T-helper 2 cell (primary cell): ENCODE data around the gene CCDC138.
"Not testable (repeated sequence)": the region's sequence is repeated elsewhere in the genome, so short reads cannot be mapped to it uniquely, and the experiment has no call there.

Experiments
- DNase-seq, 5 experiments: peaks; one replicate each; pipeline versions ENCODE4 v3.0.0 to v3.0.0-alpha.2; 2012 to 2022
- total RNA-seq, 2 donors: gene quantifications; one replicate each; lab custom pipeline; 2026; lab: John Stamatoyannopoulos, UW

The CCDC138 gene, protein sequence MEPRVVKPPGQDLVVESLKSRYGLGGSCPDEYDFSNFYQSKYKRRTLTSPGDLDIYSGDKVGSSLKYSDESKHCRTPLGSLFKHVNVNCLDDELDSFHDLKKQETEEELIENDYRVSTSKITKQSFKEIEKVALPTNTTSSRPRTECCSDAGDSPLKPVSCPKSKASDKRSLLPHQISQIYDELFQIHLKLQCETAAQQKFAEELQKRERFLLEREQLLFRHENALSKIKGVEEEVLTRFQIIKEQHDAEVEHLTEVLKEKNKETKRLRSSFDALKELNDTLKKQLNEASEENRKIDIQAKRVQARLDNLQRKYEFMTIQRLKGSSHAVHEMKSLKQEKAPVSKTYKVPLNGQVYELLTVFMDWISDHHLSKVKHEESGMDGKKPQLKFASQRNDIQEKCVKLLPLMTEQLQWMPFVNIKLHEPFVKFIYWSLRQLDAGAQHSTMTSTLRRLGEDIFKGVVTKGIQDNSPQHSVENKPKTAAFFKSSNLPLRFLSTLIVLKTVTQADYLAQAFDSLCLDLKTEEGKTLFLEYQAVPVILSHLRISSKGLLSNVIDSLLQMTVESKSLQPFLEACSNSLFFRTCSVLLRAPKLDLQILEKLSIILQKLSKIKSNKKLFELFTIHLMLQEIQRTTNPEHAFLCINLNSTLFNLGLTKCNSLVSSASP
- 8.4 to 9.4 reads per million in 2 donors for total RNA-seq

DNA sequence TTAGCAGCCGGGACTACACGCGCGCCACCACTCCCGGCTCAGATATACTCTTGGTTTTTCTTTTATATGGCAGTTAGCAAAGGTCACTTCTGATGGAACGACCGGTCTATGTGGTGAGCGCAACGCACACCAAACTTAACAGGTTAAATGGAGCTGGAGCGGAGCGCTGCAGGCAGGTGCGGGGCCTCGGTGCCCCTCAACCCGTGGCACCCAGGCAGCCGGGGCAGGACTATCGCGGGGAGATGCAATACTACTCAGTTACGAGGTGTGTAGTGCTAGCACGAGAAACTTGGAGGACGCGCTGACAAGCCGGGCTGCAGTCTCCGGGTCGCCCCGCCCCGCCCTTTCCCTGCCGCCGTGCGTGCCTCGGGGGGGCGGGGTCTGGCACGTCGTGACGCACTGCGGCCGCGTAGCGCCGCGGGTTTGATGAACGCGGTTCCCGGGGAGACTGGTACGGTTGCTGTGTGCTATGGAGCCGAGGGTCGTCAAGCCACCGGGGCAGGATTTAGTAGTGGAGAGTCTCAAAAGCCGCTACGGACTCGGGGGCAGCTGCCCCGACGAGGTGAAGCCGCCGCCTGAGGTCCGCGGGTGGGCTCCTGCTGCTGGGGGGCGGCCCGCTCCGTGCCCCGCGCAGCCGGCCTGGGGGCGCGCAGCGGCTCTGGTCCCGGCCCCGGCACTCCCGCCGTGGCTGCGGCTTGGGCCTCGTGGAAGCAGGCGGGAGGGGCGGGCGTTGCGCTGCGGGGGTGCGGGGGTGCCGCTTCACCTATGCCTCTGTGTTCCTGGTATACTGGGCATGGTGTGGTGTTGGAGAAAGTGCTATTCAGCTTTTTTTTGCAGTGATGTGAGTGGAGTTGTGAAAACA, at the start of gene CCDC138:
TSS of gene CCDC138 (plus strand) at position 418 of the 862 bp plus-strand sequence. CDS start at position 470, 52 bp downstream.
- DNase-seq, result peak; percentile 77 to 96 (median 87)

- DNase-seq, result not testable (repeated sequence)
Observed at GRCh38 chr2:108757973-108758372, 28.6 kb upstream of the CCDC138 start.

- not testable (repeated sequence) for DNase-seq
Observed at GRCh38 chr2:108762618-108763017, 24.0 kb upstream of the CCDC138 start.

DNA sequence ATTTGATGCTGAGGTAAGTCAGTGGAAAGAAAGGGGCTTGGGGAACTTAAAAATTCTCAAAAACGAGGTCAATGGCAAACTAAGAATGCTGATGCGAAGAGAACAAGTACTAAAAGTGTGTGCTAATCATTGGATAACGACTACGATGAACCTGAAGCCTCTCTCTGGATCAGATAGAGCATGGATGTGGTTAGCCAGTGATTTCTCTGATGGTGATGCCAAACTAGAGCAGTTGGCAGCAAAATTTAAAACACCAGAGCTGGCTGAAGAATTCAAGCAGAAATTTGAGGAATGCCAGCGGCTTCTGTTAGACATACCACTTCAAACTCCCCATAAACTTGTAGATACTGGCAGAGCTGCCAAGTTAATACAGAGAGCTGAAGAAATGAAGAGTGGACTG, 19.9 kb upstream of the CCDC138 start:
- DNase-seq, result peak in 1 of 5 experiments; percentile 49

- peak in 1 of 5 experiments; percentile 19 for DNase-seq
Observed at GRCh38 chr2:108767859-108768258, 18.7 kb upstream of the CCDC138 start.

- DNase-seq, result no peak
Observed at GRCh38 chr2:108776475-108776874, 10.1 kb upstream of the CCDC138 start.

- no peak for DNase-seq
Observed at GRCh38 chr2:108778857-108779256, 7.7 kb upstream of the CCDC138 start.

GRCh38 chr2:108786008-108786353, 590 bp upstream of the CCDC138 start:
- no peak for DNase-seq

GRCh38 chr2:108787216-108787541, 608 bp downstream of the CCDC138 start:
- no peak for DNase-seq

GRCh38 chr2:108803045-108803736, 16.6 kb downstream of the CCDC138 start:
- no peak for DNase-seq

DNA sequence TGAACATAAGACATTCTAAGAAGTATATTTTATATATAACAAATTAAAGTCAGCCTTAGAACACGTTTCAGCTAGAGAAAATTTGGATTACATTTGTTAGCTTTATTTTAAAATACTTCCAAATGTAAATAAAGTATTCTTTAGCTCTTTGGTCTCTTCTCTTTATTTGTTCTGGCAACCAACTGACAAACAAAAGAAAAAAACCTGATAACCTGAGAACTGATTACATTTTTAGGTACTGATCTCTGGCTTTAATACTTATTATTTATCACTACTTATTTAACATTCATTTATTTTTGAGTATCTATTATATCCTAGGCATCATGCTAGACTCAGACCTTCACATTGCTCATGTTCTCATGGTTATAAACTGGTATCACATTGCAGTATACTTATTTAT, 18.5 kb downstream of the CCDC138 start:
- no peak for DNase-seq

DNA sequence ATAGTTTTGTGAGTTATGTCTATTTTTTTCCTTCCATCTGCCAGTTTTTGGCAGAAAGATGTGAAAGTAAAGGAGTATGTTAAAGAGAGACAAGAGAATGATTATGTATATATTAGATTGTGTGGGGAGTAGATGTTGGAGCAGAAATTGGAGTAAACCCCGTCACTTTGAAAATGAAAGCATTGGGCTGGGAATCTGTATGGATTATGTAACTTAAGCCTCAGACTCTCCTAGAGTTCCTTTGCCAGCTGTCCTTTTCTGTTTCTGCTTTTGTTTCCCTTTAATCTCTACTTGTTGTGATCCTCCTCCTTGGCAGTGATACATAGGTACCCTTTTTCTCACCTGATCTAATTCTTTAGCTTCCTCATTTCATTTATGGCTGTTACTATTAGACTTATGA, 19.2 kb downstream of the CCDC138 start:
- no peak for DNase-seq

GRCh38 chr2:108806371-108807113, 20.0 kb downstream of the CCDC138 start:
- DNase-seq, result no peak

DNA sequence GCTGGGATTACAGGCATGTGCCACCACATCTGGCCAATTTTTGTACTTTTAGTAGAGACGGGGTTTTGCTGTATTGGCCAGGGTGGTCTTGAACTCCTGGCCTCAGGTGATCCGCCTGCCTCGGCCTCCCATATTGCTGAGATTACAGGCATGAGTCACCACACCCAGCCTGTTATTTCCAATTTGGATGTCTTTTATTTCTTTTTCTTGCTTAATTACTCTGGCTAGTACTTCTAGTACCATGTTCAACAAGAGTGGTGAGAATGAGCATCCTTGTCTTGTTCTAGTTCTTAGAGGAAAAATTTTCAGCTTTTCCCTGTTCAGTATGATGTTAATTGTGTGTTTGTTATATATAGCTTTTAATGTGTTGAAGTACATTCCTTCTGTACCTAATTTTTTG, 23.4 kb downstream of the CCDC138 start:
- no peak for DNase-seq

DNA sequence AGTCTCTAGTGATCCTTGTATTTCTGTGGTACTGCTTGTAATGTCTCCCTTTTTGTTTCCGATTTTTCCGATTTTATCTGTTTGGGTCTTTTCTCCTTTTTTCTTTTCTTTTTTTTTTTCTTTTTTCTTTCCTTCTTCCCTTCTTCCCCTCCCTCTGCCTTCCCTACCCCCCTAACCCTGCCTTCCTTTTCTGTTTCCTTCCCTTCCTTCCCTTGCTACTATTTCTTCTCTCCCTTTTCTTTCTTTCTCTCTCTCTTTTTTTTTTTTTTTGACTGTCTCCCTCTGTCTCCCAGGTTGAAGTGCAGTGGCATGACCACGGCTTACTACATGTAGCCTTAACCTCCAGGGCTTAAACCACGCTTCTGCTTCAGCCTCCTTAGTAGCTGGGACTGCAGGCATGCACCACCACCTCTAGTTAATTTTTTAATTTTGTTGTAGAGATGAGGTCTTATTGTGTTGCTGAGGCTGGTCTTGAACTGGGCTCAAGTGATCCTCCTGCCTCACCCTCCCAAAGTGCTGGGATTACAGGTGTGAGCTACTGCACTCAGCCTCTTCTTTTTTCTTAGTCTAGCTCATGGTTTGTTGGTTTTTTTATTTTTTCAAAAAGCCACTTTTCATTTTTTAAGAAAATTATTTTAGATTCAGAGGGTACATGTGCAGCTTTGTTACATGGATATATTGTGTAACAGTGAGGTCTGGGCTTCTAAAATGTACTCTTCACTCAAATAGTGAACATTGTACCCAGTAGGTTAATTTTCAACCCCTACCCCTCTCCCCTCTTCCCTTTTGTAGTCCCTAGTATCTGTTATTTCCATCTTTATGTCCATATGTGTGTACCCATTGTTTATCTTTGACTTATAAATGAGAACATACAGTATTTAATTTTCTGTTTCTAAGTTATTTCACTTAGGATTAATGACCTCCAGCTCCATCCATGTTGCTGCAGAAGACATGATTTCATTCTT, 24.7 kb downstream of the CCDC138 start:
- no peak for DNase-seq

GRCh38 chr2:108813732-108814131, 27.2 kb downstream of the CCDC138 start:
- DNase-seq, result no peak

DNA sequence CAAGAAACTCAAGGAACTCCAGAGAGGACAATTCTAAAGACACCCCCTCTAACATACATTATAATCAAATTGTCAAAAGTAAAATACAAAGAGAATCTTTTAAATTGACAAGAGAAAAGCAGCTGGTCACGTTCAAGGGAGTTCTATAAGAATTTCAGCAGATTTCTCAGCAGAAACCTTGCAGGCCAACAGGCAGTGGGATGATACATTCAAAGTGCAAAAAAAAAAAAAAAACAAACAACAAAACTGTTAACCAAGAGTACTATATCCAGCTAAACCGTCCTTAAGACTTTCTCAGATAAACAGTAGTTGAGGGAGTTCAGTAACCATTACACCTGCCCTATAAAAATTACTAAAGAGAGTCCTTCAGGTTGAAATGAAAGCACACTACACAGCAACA, 33.9 kb downstream of the CCDC138 start:
- no peak for DNase-seq

- no peak for DNase-seq
Observed at GRCh38 chr2:108823286-108823685, 36.7 kb downstream of the CCDC138 start.

GRCh38 chr2:108824316-108825070, 37.9 kb downstream of the CCDC138 start:
- no peak for DNase-seq

- no peak for DNase-seq
Observed at GRCh38 chr2:108825254-108825653, 38.7 kb downstream of the CCDC138 start.
